ENCODE data around the gene TSKS.

Gene TSKS

GRCh38 chr19:49746206-49746958, 16.7 kb downstream of the TSKS start:
- no peaks in the 10 kb centered on the region for H3K9me3 ChIP-seq (ENCODE audit: control insufficient read depth, low read length)

GRCh38 chr19:49744946-49745381, 18.1 kb downstream of the TSKS start:
- H2AFZ ChIP-seq = no peak overlapping the region
- H3K9me3 ChIP-seq (ENCODE audit: control insufficient read depth, low read length) = no peaks in the 10 kb centered on the region
- no peak overlapping the region for H3K4me2 ChIP-seq (ENCODE audit: low read length)
- no peak overlapping the region for H3K9ac ChIP-seq
- H3K27ac ChIP-seq = no peak overlapping the region
- TF ChIP-seq CTCF (IDR thresholded peaks at IDR 0.05) = no peak
- H3K4me3 ChIP-seq (ENCODE audit: low read depth, low read length) = no peak overlapping the region
- no peaks in the 10 kb centered on the region for H3K79me2 ChIP-seq
- no peaks in the 10 kb centered on the region for H3K4me1 ChIP-seq
- H3K27me3 ChIP-seq (ENCODE audit: control insufficient read depth, insufficient read depth, low read length) = no peaks in the 10 kb centered on the region
- H3K36me3 ChIP-seq (ENCODE audit: control insufficient read depth, insufficient read depth, low read length) = no peaks in the 10 kb centered on the region

More at GRCh38 chr19:49746206-49746958, 16.7 kb downstream of the TSKS start:
- Histone ChIP-seq H3K27ac (no peak overlapping the region), H3K4me3 (ENCODE audit: low read depth, low read length) (no peak overlapping the region), H2AFZ (no peak overlapping the region), H3K79me2 (no peaks in the 10 kb centered on the region), H3K4me2 (ENCODE audit: low read length) (no peak overlapping the region), H3K36me3 (ENCODE audit: control insufficient read depth, insufficient read depth, low read length) (no peaks in the 10 kb centered on the region), H3K27me3 (ENCODE audit: control insufficient read depth, insufficient read depth, low read length) (no peaks in the 10 kb centered on the region), H3K4me1 (no peaks in the 10 kb centered on the region), H3K9ac (no peak overlapping the region)
- TF ChIP-seq CTCF (IDR thresholded peaks at IDR 0.05) = no peak

- Histone ChIP-seq H3K4me3 (ENCODE audit: low read depth, low read length) (no peak overlapping the region), H3K36me3 (ENCODE audit: control insufficient read depth, insufficient read depth, low read length) (no peaks in the 10 kb centered on the region), H3K9ac (no peak overlapping the region), H3K4me2 (ENCODE audit: low read length) (no peak overlapping the region), H3K4me1 (no peaks in the 10 kb centered on the region), H3K27ac (no peak overlapping the region), H2AFZ (no peak overlapping the region), H3K79me2 (no peaks in the 10 kb centered on the region), H3K9me3 (ENCODE audit: control insufficient read depth, low read length) (no peaks in the 10 kb centered on the region), H3K27me3 (ENCODE audit: control insufficient read depth, insufficient read depth, low read length) (no peaks in the 10 kb centered on the region)
- TF ChIP-seq CTCF (IDR thresholded peaks at IDR 0.05) = no peak
Measured at GRCh38 chr19:49741210-49741844, 21.8 kb downstream of the TSKS start.

- Histone ChIP-seq H3K4me1 (no peaks in the 10 kb centered on the region), H2AFZ (no peak overlapping the region), H3K9me3 (ENCODE audit: control insufficient read depth, low read length) (no peaks in the 10 kb centered on the region), H3K27ac (no peak overlapping the region), H3K27me3 (ENCODE audit: control insufficient read depth, insufficient read depth, low read length) (no peaks in the 10 kb centered on the region), H3K79me2 (no peaks in the 10 kb centered on the region), H3K4me3 (ENCODE audit: low read depth, low read length) (no peak overlapping the region), H3K9ac (no peak overlapping the region), H3K4me2 (ENCODE audit: low read length) (no peak overlapping the region), H3K36me3 (ENCODE audit: control insufficient read depth, insufficient read depth, low read length) (no peaks in the 10 kb centered on the region)
- no peak for TF ChIP-seq CTCF (IDR thresholded peaks at IDR 0.05)
Measured at GRCh38 chr19:49739933-49740332, 23.2 kb downstream of the TSKS start.

All from parathyroid adenoma (tissue), 2 donors.